ENCODE data around the gene TTC7B. TPM values are rescaled to one million over a fixed set of nuclear protein-coding genes. Genes with fewer than 3 reads are reported as not detected.

Gene TTC7B
- total and polyA plus RNA-seq, 2 experiments from 2014 or later: 7.9 to 28.6 TPM

- TF ChIP-seq ETS1 (IDR thresholded peaks at IDR 0.05) (no peak), NANOG (IDR thresholded peaks at IDR 0.05; ENCODE audit: borderline replicate concordance) (no peak), STAT1 (IDR thresholded peaks at IDR 0.05; ENCODE audit: unreplicated experiment) (no peak)
- TF ChIP-seq, protein P1, sequence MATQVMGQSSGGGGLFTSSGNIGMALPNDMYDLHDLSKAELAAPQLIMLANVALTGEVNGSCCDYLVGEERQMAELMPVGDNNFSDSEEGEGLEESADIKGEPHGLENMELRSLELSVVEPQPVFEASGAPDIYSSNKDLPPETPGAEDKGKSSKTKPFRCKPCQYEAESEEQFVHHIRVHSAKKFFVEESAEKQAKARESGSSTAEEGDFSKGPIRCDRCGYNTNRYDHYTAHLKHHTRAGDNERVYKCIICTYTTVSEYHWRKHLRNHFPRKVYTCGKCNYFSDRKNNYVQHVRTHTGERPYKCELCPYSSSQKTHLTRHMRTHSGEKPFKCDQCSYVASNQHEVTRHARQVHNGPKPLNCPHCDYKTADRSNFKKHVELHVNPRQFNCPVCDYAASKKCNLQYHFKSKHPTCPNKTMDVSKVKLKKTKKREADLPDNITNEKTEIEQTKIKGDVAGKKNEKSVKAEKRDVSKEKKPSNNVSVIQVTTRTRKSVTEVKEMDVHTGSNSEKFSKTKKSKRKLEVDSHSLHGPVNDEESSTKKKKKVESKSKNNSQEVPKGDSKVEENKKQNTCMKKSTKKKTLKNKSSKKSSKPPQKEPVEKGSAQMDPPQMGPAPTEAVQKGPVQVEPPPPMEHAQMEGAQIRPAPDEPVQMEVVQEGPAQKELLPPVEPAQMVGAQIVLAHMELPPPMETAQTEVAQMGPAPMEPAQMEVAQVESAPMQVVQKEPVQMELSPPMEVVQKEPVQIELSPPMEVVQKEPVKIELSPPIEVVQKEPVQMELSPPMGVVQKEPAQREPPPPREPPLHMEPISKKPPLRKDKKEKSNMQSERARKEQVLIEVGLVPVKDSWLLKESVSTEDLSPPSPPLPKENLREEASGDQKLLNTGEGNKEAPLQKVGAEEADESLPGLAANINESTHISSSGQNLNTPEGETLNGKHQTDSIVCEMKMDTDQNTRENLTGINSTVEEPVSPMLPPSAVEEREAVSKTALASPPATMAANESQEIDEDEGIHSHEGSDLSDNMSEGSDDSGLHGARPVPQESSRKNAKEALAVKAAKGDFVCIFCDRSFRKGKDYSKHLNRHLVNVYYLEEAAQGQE (IDR thresholded peaks at IDR 0.05; ENCODE audit: unreplicated experiment): no peak
- TF ChIP-seq, protein P2, sequence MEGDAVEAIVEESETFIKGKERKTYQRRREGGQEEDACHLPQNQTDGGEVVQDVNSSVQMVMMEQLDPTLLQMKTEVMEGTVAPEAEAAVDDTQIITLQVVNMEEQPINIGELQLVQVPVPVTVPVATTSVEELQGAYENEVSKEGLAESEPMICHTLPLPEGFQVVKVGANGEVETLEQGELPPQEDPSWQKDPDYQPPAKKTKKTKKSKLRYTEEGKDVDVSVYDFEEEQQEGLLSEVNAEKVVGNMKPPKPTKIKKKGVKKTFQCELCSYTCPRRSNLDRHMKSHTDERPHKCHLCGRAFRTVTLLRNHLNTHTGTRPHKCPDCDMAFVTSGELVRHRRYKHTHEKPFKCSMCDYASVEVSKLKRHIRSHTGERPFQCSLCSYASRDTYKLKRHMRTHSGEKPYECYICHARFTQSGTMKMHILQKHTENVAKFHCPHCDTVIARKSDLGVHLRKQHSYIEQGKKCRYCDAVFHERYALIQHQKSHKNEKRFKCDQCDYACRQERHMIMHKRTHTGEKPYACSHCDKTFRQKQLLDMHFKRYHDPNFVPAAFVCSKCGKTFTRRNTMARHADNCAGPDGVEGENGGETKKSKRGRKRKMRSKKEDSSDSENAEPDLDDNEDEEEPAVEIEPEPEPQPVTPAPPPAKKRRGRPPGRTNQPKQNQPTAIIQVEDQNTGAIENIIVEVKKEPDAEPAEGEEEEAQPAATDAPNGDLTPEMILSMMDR (conservative IDR thresholded peaks at IDR 0.05; ENCODE audit: low read depth in 2 of 2): no peak
Measured at GRCh38 chr14:90675399-90675798, 140.8 kb downstream of the TTC7B start (continued).

GRCh38 chr14:90674716-90675115 is 141.5 kb downstream of the TTC7B start:
- ATAC-seq: no peak
- Histone ChIP-seq H3K79me2 (replicated peaks; ENCODE audit: insufficient read depth) (no peaks in the 10 kb centered on the region), H2AFZ (no peak overlapping the region), H3K27ac (ENCODE audit: low read depth) (no peak overlapping the region), H3K4me2 (no peak overlapping the region), H3K4me3 (no peak overlapping the region), H3K4me1 (ENCODE audit: insufficient read depth) (no peaks in the 10 kb centered on the region), H4K20me1 (replicated peaks; ENCODE audit: insufficient read depth) (no peaks in the 10 kb centered on the region), H3K9me2 (ENCODE audit: insufficient read depth) (peaks cover 8% of the 10 kb centered on the region; the same call in 1 of the 2 replicates), H3K27me3 (ENCODE audit: insufficient read depth) (no peaks in the 10 kb centered on the region), H3F3A (replicated peaks; ENCODE audit: low read depth) (no peaks in the 10 kb centered on the region), H3K36me3 (ENCODE audit: insufficient read depth) (no peaks in the 10 kb centered on the region)
- Mint-ChIP-seq H3K27me3 (ENCODE audit: insufficient read depth, low read depth, poor library complexity) (no peaks in the 10 kb centered on the region), H3K36me3 (ENCODE audit: low read depth) (peaks cover 5% of the 10 kb centered on the region), H3K4me1 (0 out of 3 replicates have a peak, but pooled peaks cover 3% of the 10 kb centered on the region), H3K9me3 (no peaks in the 10 kb centered on the region), H3K4me3 (no peak overlapping the region), H3K27ac (no peak overlapping the region)
- no peak for DNase-seq (ENCODE audit: low spot score)
- TF ChIP-seq, protein P3, sequence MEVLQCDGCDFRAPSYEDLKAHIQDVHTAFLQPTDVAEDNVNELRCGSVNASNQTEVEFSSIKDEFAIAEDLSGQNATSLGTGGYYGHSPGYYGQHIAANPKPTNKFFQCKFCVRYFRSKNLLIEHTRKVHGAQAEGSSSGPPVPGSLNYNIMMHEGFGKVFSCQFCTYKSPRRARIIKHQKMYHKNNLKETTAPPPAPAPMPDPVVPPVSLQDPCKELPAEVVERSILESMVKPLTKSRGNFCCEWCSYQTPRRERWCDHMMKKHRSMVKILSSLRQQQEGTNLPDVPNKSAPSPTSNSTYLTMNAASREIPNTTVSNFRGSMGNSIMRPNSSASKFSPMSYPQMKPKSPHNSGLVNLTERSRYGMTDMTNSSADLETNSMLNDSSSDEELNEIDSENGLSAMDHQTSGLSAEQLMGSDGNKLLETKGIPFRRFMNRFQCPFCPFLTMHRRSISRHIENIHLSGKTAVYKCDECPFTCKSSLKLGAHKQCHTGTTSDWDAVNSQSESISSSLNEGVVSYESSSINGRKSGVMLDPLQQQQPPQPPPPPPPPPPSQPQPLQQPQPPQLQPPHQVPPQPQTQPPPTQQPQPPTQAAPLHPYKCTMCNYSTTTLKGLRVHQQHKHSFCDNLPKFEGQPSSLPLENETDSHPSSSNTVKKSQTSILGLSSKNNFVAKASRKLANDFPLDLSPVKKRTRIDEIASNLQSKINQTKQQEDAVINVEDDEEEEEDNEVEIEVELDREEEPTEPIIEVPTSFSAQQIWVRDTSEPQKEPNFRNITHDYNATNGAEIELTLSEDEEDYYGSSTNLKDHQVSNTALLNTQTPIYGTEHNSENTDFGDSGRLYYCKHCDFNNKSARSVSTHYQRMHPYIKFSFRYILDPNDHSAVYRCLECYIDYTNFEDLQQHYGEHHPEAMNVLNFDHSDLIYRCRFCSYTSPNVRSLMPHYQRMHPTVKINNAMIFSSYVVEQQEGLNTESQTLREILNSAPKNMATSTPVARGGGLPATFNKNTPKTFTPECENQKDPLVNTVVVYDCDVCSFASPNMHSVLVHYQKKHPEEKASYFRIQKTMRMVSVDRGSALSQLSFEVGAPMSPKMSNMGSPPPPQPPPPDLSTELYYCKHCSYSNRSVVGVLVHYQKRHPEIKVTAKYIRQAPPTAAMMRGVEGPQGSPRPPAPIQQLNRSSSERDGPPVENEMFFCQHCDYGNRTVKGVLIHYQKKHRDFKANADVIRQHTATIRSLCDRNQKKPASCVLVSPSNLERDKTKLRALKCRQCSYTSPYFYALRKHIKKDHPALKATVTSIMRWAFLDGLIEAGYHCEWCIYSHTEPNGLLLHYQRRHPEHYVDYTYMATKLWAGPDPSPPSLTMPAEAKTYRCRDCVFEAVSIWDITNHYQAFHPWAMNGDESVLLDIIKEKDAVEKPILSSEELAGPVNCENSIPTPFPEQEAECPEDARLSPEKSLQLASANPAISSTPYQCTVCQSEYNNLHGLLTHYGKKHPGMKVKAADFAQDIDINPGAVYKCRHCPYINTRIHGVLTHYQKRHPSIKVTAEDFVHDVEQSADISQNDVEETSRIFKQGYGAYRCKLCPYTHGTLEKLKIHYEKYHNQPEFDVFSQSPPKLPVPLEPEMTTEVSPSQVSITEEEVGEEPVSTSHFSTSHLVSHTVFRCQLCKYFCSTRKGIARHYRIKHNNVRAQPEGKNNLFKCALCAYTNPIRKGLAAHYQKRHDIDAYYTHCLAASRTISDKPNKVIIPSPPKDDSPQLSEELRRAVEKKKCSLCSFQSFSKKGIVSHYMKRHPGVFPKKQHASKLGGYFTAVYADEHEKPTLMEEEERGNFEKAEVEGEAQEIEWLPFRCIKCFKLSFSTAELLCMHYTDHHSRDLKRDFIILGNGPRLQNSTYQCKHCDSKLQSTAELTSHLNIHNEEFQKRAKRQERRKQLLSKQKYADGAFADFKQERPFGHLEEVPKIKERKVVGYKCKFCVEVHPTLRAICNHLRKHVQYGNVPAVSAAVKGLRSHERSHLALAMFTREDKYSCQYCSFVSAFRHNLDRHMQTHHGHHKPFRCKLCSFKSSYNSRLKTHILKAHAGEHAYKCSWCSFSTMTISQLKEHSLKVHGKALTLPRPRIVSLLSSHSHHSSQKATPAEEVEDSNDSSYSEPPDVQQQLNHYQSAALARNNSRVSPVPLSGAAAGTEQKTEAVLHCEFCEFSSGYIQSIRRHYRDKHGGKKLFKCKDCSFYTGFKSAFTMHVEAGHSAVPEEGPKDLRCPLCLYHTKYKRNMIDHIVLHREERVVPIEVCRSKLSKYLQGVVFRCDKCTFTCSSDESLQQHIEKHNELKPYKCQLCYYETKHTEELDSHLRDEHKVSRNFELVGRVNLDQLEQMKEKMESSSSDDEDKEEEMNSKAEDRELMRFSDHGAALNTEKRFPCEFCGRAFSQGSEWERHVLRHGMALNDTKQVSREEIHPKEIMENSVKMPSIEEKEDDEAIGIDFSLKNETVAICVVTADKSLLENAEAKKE (CRISPR knock-in tag; IDR thresholded peaks at IDR 0.05): no peak
- TF ChIP-seq EZH2phosphoT487 (IDR thresholded peaks at IDR 0.05; ENCODE audit: unreplicated experiment) (no peak), POLR2AphosphoS5 (IDR thresholded peaks at IDR 0.05; ENCODE audit: low read depth) (no peak), ZNF114 (CRISPR knock-in tag; IDR thresholded peaks at IDR 0.05) (no peak)
- TF ChIP-seq, protein P1 (IDR thresholded peaks at IDR 0.05; ENCODE audit: unreplicated experiment): no peak

All from GM23338 (cell line).